Activated CD4-positive, alpha-beta T cell treated with anti-CD3 and anti-CD28 coated beads, Interleukin-2, amount 50 U/mL, for 4 hours (primary cell): Measurements from ENCODE around the gene NDUFA7.
"Not testable (repeated sequence)": the region's sequence is repeated elsewhere in the genome, so short reads cannot be mapped to it uniquely, and the experiment has no call there.

ENCODE experiments used
- DNase-seq, 2 experiments: peaks; one replicate each; pipeline ENCODE4 v3.0.0-alpha.2; 2020

The NDUFA7 gene

GRCh38 chr19:8318835-8319234 is 2.3 kb downstream of the NDUFA7 start:
- not testable (repeated sequence) for DNase-seq

GRCh38 chr19:8316351-8317125 is 4.6 kb downstream of the NDUFA7 start:
- no peak for DNase-seq

- not testable (repeated sequence) for DNase-seq
Measured at GRCh38 chr19:8314981-8315640, 6.1 kb downstream of the NDUFA7 start.

GRCh38 chr19:8311461-8312260 is 9.5 kb downstream of the NDUFA7 start:
- no peak for DNase-seq

- no peak for DNase-seq
Measured at GRCh38 chr19:8310342-8311055, 10.7 kb downstream of the NDUFA7 start.

GRCh38 chr19:8308891-8309291 is 12.3 kb downstream of the NDUFA7 start:
- DNase-seq: no peak

- DNase-seq: peak; percentile 77 to 81
Measured at GRCh38 chr19:8307965-8308866, 13.0 kb downstream of the NDUFA7 start, which contains the start of gene CD320. Gene CD320 (minus strand): TSS chr19:8308358. CDS start chr19:8308290, 68 bp downstream.

GRCh38 chr19:8307400-8307964 is 13.7 kb downstream of the NDUFA7 start:
- DNase-seq: no peak

GRCh38 chr19:8306235-8307054 is 14.7 kb downstream of the NDUFA7 start:
- no peak for DNase-seq

- no peak for DNase-seq
Measured at GRCh38 chr19:8305798-8306197, 15.4 kb downstream of the NDUFA7 start.

- DNase-seq: no peak
Measured at GRCh38 chr19:8304841-8305621, 16.1 kb downstream of the NDUFA7 start.

- no peak for DNase-seq
Measured at GRCh38 chr19:8302734-8303133, 18.4 kb downstream of the NDUFA7 start.

- DNase-seq: no peak
Measured at GRCh38 chr19:8302357-8302691, 18.9 kb downstream of the NDUFA7 start.

GRCh38 chr19:8291337-8291736 is 29.8 kb downstream of the NDUFA7 start:
- not testable (repeated sequence) for DNase-seq

- DNase-seq: not testable (repeated sequence)
Measured at GRCh38 chr19:8276508-8276907, 44.7 kb downstream of the NDUFA7 start.

- no peak for DNase-seq
Measured at GRCh38 chr19:8269724-8270123, 51.5 kb downstream of the NDUFA7 start.

- no peak for DNase-seq
Measured at GRCh38 chr19:8265872-8266271, 55.3 kb downstream of the NDUFA7 start.

- not testable (repeated sequence) for DNase-seq
Measured at GRCh38 chr19:8264248-8264647, 56.9 kb downstream of the NDUFA7 start.

- no peak for DNase-seq
Measured at GRCh38 chr19:8262431-8262830, 58.7 kb downstream of the NDUFA7 start.

- DNase-seq: no peak
Measured at GRCh38 chr19:8261881-8262280, 59.3 kb downstream of the NDUFA7 start.
